H1 (cell line): Measurements from ENCODE around the gene SYK. TPM values are rescaled to one million over a fixed set of nuclear protein-coding genes. Genes with fewer than 3 reads are reported as not detected.

ENCODE experiments used
- CTCF ChIA-PET: fragments of 300-600 bp; sonication (Branson Sonifier 250); formaldehyde crosslinking; loops from one replicate; lab custom pipeline; 2021; ENCODE audit not compliant: partially characterized antibody; lab: Charles Lee
- POLR2A ChIA-PET: fragments of 300-600 bp; sonication (Branson Sonifier 250); formaldehyde crosslinking; loops from one replicate; lab custom pipeline; 2021; ENCODE audit warnings: inconsistent platforms; ENCODE audit not compliant: partially characterized antibody; lab: Charles Lee
- DNase-seq, 2 experiments: peaks; one replicate each; pipeline versions ENCODE4 v3.0.0 to v3.0.0-alpha.2; 2010 to 2022; ENCODE audit warnings: low spot score in 2 of 2, low read depth in 1 of 2, mixed read lengths in 1 of 2
- FAIRE-seq: peaks from 2 replicates; lab custom pipeline; 2011; peaks lifted over from hg19 to GRCh38; lab: Jason Lieb, UNC
- H2AFZ ChIP-seq: 2 replicates; pipeline ENCODE4 v1.8.1; 2012; ENCODE audit warnings: low read length, inconsistent platforms
- H2AK5ac ChIP-seq: 2 replicates; pipeline ENCODE4 v1.6.1; 2013; ENCODE audit warnings: low read depth, low read length
- H2BK120ac ChIP-seq: replicated peaks from 2 replicates; pipeline ENCODE3; 2013; ENCODE audit warnings: low read depth, low read length, inconsistent platforms
- H2BK12ac ChIP-seq: 2 replicates; pipeline ENCODE4 v1.6.1; 2013; ENCODE audit warnings: low read depth, low read length
- H2BK15ac ChIP-seq: 2 replicates; pipeline ENCODE4 v1.6.1; 2013; ENCODE audit warnings: low read length
- H2BK20ac ChIP-seq: 2 replicates; pipeline ENCODE4 v1.6.1; 2013; ENCODE audit warnings: low read length
- H2BK5ac ChIP-seq: 2 replicates; pipeline ENCODE4 v1.6.1; 2013; ENCODE audit warnings: low read depth, low read length
- H3K14ac ChIP-seq: 2 replicates; pipeline ENCODE4 v1.6.1; 2013; ENCODE audit warnings: inconsistent platforms; ENCODE audit not compliant: insufficient read length
- H3K18ac ChIP-seq: 2 replicates; pipeline ENCODE4 v1.6.1; 2013; ENCODE audit warnings: low read length; ENCODE audit errors: extremely low read depth
- H3K23ac ChIP-seq: 2 replicates; pipeline ENCODE4 v1.6.1; 2013; ENCODE audit warnings: inconsistent platforms; ENCODE audit not compliant: insufficient read length
- H3K23me2 ChIP-seq: 2 replicates; pipeline ENCODE4 v1.6.1; 2013; ENCODE audit warnings: low read depth, low read length
- H3K27ac ChIP-seq: 2 replicates; pipeline ENCODE4 v1.6.1; 2011; ENCODE audit warnings: low read depth, low read length, inconsistent platforms
- H3K27me3 ChIP-seq, 4 experiments: replicated peaks in 1 of 4; 1 replicate in 1 of 4; 2 replicates in 3 of 4; pipeline versions ENCODE4 v1.6.1 to v1.8.1; 2011 to 2013; ENCODE audit warnings: low read length in 3 of 4, mild to moderate bottlenecking in 3 of 4, inconsistent platforms in 2 of 4, mixed read lengths in 2 of 4, moderate library complexity in 1 of 4; ENCODE audit not compliant: control insufficient read depth in 3 of 4, insufficient read depth in 3 of 4; ENCODE audit errors: extremely low read depth in 1 of 4
- H3K36me3 ChIP-seq, 4 experiments: 2 replicates each; pipeline versions ENCODE4 v1.6.1 to v1.8.1; 2011 to 2013; ENCODE audit warnings: mild to moderate bottlenecking in 4 of 4, low read length in 3 of 4, moderate library complexity in 2 of 4, control low read depth in 1 of 4, inconsistent platforms in 1 of 4; ENCODE audit not compliant: insufficient read depth in 4 of 4, control insufficient read depth in 2 of 4
- H3K4ac ChIP-seq: replicated peaks from 2 replicates; pipeline ENCODE3; 2013; ENCODE audit warnings: low read length, low read depth, mixed read lengths, inconsistent platforms; ENCODE audit not compliant: insufficient read length
- H3K4me1 ChIP-seq, 4 experiments: replicated peaks in 1 of 4; 1 replicate in 1 of 4; 2 replicates in 3 of 4; pipeline versions ENCODE4 v1.6.1 to v1.8.1; 2011 to 2013; ENCODE audit warnings: low read length in 3 of 4, inconsistent platforms in 2 of 4, mixed read lengths in 1 of 4; ENCODE audit not compliant: insufficient read depth in 4 of 4, control insufficient read depth in 3 of 4
- H3K4me2 ChIP-seq, 2 experiments: 2 replicates each; pipeline versions ENCODE4 v1.6.1 to v1.8.1; 2011 to 2013; ENCODE audit warnings: low read depth in 2 of 2, low read length in 2 of 2, control low read depth in 1 of 2, inconsistent platforms in 1 of 2, mild to moderate bottlenecking in 1 of 2; ENCODE audit not compliant: insufficient read depth in 1 of 2
- H3K4me3 ChIP-seq, 4 experiments: fragments of 200-600, 300-600 bp in 1 of 4; sonication (generic), shearing (Covaris generic), sonication (Bioruptor Twin) in 1 of 4; 2 replicates each; pipeline versions ENCODE4 v1.5.1 to v1.8.1; 2011 to 2016; ENCODE audit warnings: low read length in 4 of 4, low read depth in 3 of 4, control low read depth in 2 of 4, inconsistent platforms in 2 of 4, mild to moderate bottlenecking in 2 of 4, mixed read lengths in 1 of 4, moderate library complexity in 1 of 4; ENCODE audit not compliant: insufficient read depth in 2 of 4; ENCODE audit errors: extremely low read depth in 1 of 4
- H3K56ac ChIP-seq: replicated peaks from 2 replicates; pipeline ENCODE3; 2013; ENCODE audit warnings: low read depth, mild to moderate bottlenecking, mixed read lengths, low read length, inconsistent platforms; ENCODE audit not compliant: insufficient read length
- H3K79me1 ChIP-seq: 2 replicates; pipeline ENCODE4 v1.6.1; 2013; ENCODE audit warnings: low read depth, low read length, control low read depth
- H3K79me2 ChIP-seq, 2 experiments: 2 replicates each; pipeline versions ENCODE4 v1.6.1 to v1.8.1; 2012 to 2013; ENCODE audit warnings: low read length in 2 of 2, mild to moderate bottlenecking in 2 of 2, inconsistent platforms in 1 of 2; ENCODE audit not compliant: insufficient read depth in 2 of 2, control insufficient read depth in 1 of 2
- H3K9ac ChIP-seq, 4 experiments: replicated peaks in 1 of 4; 1 replicate in 1 of 4; 2 replicates in 3 of 4; pipeline versions ENCODE4 v1.6.1 to v1.8.1; 2011 to 2013; ENCODE audit warnings: low read depth in 3 of 4, low read length in 3 of 4, control low read depth in 2 of 4, mild to moderate bottlenecking in 2 of 4, moderate library complexity in 2 of 4, inconsistent platforms in 1 of 4; ENCODE audit errors: extremely low read depth in 1 of 4
- H3K9me3 ChIP-seq, 2 experiments: 2 replicates each; pipeline versions ENCODE4 v1.6.1 to v1.8.1; 2012 to 2013; ENCODE audit warnings: mild to moderate bottlenecking in 2 of 2, moderate library complexity in 2 of 2, control low read depth in 1 of 2, inconsistent platforms in 1 of 2, low read depth in 1 of 2, low read length in 1 of 2, mixed read lengths in 1 of 2; ENCODE audit not compliant: insufficient read depth in 2 of 2
- H4K20me1 ChIP-seq, 2 experiments: replicated peaks in 1 of 2; 2 replicates each; pipeline versions ENCODE3 to v1.8.1; 2011 to 2013; ENCODE audit warnings: inconsistent platforms in 2 of 2, low read length in 2 of 2, mild to moderate bottlenecking in 1 of 2; ENCODE audit not compliant: insufficient read depth in 2 of 2, control insufficient read depth in 1 of 2
- H4K5ac ChIP-seq: 2 replicates; pipeline ENCODE4 v1.6.1; 2013; ENCODE audit warnings: low read length, low read depth, mixed read lengths, inconsistent platforms; ENCODE audit not compliant: insufficient read length
- H4K8ac ChIP-seq: 2 replicates; pipeline ENCODE4 v1.8.0; 2013; ENCODE audit warnings: mild to moderate bottlenecking, moderate library complexity, low read length, inconsistent platforms; ENCODE audit not compliant: insufficient read depth; ENCODE audit errors: extremely low read depth
- H4K91ac ChIP-seq: replicated peaks from 2 replicates; pipeline ENCODE3; 2013; ENCODE audit warnings: low read length, mixed read lengths, inconsistent platforms; ENCODE audit not compliant: insufficient read length
- ASH2L ChIP-seq: fragments of 200-600, 300-600 bp; sonication (generic); IDR thresholded peaks from one replicate; pipeline ENCODE4 v1.7.1; 2017; ENCODE audit warnings: low read length
- BACH1 ChIP-seq: IDR thresholded peaks from 2 replicates; pipeline ENCODE4 v1.6.1; 2012; ENCODE audit warnings: low read length, improper control_type of control experiment
- CBX5 ChIP-seq: fragments of 300-800, 300-1000 bp; sonication (generic); IDR thresholded peaks from 2 replicates; pipeline ENCODE4 v1.7.1; 2016; ENCODE audit warnings: antibody characterized with exemption, low read length, low read depth
- CTCF ChIP-seq, 3 experiments: IDR thresholded peaks; 1 replicate in 2 of 3; 2 replicates in 1 of 3; pipeline versions ENCODE4 v1.5.1 to v1.6.1; 2011; ENCODE audit warnings: low read length in 3 of 3, mild to moderate bottlenecking in 3 of 3, inconsistent platforms in 2 of 3, low read depth in 1 of 3, moderate library complexity in 1 of 3; ENCODE audit not compliant: insufficient read depth in 1 of 3; ENCODE audit errors: control extremely low read depth in 1 of 3
- E2F6 ChIP-seq: IDR thresholded peaks from 2 replicates; pipeline ENCODE4 v1.6.1; 2012; ENCODE audit warnings: inconsistent platforms
- EGR1 ChIP-seq: IDR thresholded peaks from 2 replicates; pipeline ENCODE4 v1.6.1; 2011; ENCODE audit warnings: low read depth, low read length, borderline replicate concordance
- GABPA ChIP-seq: IDR thresholded peaks from 2 replicates; pipeline ENCODE4 v1.6.1; 2011; ENCODE audit warnings: mild to moderate bottlenecking, low read length, moderate library complexity, borderline replicate concordance; ENCODE audit not compliant: insufficient read depth
- RFX5 ChIP-seq: IDR thresholded peaks from 2 replicates; pipeline ENCODE4 v1.6.1; 2011; ENCODE audit warnings: low read depth, low read length, improper control_type of control experiment, borderline replicate concordance
- SP2 ChIP-seq: IDR thresholded peaks from 2 replicates; pipeline ENCODE4 v1.6.1; 2012; ENCODE audit warnings: mild to moderate bottlenecking, low read length, inconsistent platforms
- WGBS, 2 experiments: shearing (Covaris generic) in 1 of 2; methylation state at CpG; one replicate each; pipeline versions ENCODE4 v1.1.6 to v1.1.7; 2013 to 2015; ENCODE audit warnings: low lambda C conversion rate in 2 of 2, mixed read lengths in 2 of 2, inconsistent platforms in 1 of 2, low coverage in 1 of 2, missing lambda C conversion rate in 1 of 2; ENCODE audit not compliant: insufficient replicate concordance in 2 of 2, insufficient coverage in 1 of 2, insufficient read length in 1 of 2; ENCODE audit errors: extremely low coverage in 1 of 2, missing lambda C conversion rate in 1 of 2; 5-methylcytosine and 5-hydroxymethylcytosine counted together
- polyA plus RNA-seq, 7 experiments: library from polyadenylated mRNA; depleted of rRNA in 3 of 7; stranded (reverse) in 5 of 7; unstranded in 2 of 7; fragments of >200 nt in 5 of 7; fragments of 200-250 nt in 2 of 7; gene quantifications; 1 replicate in 5 of 7; 2 replicates in 1 of 7; 4 replicates in 1 of 7; pipeline versions ENCODE4 v1.2.1 to v1.2.3, GENCODE V29; 2011 to 2013; ENCODE audit warnings: missing spikeins in 2 of 7, mixed read lengths in 2 of 7
- total RNA-seq: library from RNA; stranded (reverse); fragmentation: NEBNext Ultra II Directional; extraction: Animal tissue kit (Norgen Biotek cat#: 25700); gene quantifications from 2 replicates; pipeline ENCODE4 v1.2.1, GENCODE V29; 2021

The SYK gene
- total and polyA plus RNA-seq, 2 of the 8 experiments (the other 6 are each of a cell fraction or from before 2014, with no cell fraction given), result 1.5 to 4.4 TPM

- H3K27me3 ChIP-seq, result no peaks in the 10 kb centered on the region
- H4K5ac ChIP-seq, result no peak overlapping the region
- H3K36me3 ChIP-seq, result no peaks in the 10 kb centered on the region
- POLR2A ChIA-PET, result no interaction called here
- 93% methylated on average over 7 of the region's 8 CpGs; no CpG with 5 or more reads in 1 of the 2 experiments for WGBS, 2 experiments
- no peak overlapping the region for H2BK12ac ChIP-seq
- H3K23me2 ChIP-seq, result no peaks in the 10 kb centered on the region
- no peak overlapping the region for H3K4me2 ChIP-seq
- no peak overlapping the region for H2BK15ac ChIP-seq
- no peaks in the 10 kb centered on the region for H3K9me3 ChIP-seq
- no peaks in the 10 kb centered on the region for H3K79me2 ChIP-seq
- no peak overlapping the region for H3K9ac ChIP-seq
- DNase-seq (no peak), FAIRE-seq (no peak)
- no peak overlapping the region for H2AK5ac ChIP-seq
- H2BK5ac ChIP-seq, result no peak overlapping the region
- H3K4me3 ChIP-seq, result no peak overlapping the region
- no peak overlapping the region for H4K91ac ChIP-seq
- no peak overlapping the region for H3K18ac ChIP-seq
- H3K23ac ChIP-seq, result no peak overlapping the region
- H3K14ac ChIP-seq, result no peak overlapping the region
- no peak overlapping the region for H3K56ac ChIP-seq
- no peaks in the 10 kb centered on the region for H3K4me1 ChIP-seq
- no peak overlapping the region for H3K4ac ChIP-seq
- no peak overlapping the region for H3K27ac ChIP-seq
- peaks cover 0 to 5% of the 10 kb centered on the region in 2 experiments for H4K20me1 ChIP-seq
- no peak overlapping the region for H2AFZ ChIP-seq
- CTCF ChIA-PET, result interaction anchor here (0.6 to 1.5 kb wide), 4 partner anchors 12 to 1246 kb away, joined by 3 to 4 read pairs (median 3); no protein-coding TSS in a partner anchor
- no peak overlapping the region for H2BK120ac ChIP-seq
- H4K8ac ChIP-seq, result no peak overlapping the region
- no peaks in the 10 kb centered on the region for H3K79me1 ChIP-seq
- no peak overlapping the region for H2BK20ac ChIP-seq
- TF ChIP-seq CBX5, result no peak
- TF ChIP-seq ASH2L, result no peak
- TF ChIP-seq SP2, result no peak
- no peak for TF ChIP-seq BACH1
- TF ChIP-seq CTCF (IDR thresholded peaks at IDR 0.05; ENCODE audit: control extremely low read depth in 1 of 3, insufficient read depth in 1 of 3, low read depth in 1 of 3, low read length in 3 of 3), result no peak
- TF ChIP-seq E2F6, result no peak
- no peak for TF ChIP-seq EGR1
- TF ChIP-seq RFX5, result no peak
- TF ChIP-seq GABPA, result no peak
Measured at GRCh38 chr9:90848866-90849265, 47.2 kb downstream of the SYK start.
